ENCODE data around the gene LRRC10B.

DNA sequence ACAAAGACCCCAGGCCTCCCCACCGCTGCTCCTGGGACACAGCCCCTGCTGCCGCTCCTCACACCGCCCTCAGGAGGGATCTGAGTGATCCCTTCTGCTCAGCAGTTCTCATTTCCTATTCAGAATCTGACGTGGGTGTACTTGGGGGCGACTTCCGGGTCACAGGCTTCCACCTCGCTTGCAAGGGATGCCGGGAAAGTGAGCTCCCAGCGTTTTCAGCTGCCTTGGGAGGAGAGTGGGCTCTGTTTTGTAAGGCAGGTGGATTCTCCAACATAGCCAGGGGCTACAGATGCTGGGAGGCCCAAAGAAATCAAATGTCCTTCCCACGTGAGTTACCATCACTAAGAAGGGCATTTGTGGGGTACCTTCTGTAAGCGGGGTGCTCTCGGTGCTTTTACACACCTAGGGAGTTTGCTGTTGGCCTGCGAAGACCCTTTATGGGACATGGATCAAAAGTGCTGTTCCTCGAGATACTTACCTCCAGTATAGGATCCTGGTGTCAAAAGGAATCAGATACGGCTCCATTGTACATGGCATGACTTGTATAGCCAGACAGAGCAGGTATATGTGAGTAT is 9.7 kb upstream of the LRRC10B start:
- no peak for TF ChIP-seq POLR2A (IDR thresholded peaks at IDR 0.05)
- TF ChIP-seq, protein P1, sequence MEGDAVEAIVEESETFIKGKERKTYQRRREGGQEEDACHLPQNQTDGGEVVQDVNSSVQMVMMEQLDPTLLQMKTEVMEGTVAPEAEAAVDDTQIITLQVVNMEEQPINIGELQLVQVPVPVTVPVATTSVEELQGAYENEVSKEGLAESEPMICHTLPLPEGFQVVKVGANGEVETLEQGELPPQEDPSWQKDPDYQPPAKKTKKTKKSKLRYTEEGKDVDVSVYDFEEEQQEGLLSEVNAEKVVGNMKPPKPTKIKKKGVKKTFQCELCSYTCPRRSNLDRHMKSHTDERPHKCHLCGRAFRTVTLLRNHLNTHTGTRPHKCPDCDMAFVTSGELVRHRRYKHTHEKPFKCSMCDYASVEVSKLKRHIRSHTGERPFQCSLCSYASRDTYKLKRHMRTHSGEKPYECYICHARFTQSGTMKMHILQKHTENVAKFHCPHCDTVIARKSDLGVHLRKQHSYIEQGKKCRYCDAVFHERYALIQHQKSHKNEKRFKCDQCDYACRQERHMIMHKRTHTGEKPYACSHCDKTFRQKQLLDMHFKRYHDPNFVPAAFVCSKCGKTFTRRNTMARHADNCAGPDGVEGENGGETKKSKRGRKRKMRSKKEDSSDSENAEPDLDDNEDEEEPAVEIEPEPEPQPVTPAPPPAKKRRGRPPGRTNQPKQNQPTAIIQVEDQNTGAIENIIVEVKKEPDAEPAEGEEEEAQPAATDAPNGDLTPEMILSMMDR (IDR thresholded peaks at IDR 0.05), result no peak

Measured in thyroid gland (tissue), 4 donors.